ENCODE results near the gene RPL41.

RPL41 gene

DNA sequence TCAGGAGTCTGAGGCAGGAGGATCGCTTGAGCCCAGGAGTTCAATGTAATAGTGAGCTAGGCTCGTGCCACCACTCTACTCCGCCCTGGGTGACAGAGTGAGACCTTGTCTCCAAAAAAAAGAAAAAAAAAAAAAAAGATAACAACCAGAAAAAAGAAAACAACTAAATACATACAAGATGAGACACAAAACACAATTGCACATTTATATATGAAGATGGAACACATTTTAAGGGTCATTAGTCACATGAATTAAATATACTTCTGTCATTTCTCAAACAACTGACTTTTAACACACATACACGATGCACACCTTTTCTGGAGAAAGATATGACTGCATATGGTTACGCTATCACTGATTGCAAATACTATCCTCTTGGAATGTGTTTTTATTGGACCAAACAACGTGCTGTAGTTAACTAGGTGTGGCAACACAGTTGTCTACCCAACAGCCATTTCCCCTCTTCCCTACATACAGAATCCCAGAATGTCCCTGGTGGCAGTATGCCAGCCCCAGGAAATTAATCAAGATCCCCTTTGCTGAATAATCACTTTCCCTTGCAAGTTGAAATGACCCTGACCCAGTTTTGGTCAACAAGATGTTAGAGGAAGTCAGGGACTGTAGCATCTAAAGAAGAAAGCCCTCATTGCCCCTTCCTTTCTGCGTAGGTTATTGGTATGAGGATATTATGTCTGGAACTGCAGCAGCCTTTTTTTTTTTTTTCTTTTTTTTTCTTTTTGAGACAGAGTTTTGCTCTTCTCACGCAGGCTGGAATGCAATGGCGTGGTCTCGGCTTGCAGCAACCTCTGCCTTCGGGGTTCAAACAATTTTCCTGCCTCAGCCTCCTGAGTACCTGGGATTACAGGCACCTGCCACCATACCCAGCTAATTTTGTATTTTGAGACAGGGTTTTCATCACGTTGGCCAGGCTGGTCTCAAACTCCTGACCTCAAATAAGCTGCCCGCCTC is 30.3 kb downstream of the RPL41 start:
- TF ChIP-seq, protein P1, sequence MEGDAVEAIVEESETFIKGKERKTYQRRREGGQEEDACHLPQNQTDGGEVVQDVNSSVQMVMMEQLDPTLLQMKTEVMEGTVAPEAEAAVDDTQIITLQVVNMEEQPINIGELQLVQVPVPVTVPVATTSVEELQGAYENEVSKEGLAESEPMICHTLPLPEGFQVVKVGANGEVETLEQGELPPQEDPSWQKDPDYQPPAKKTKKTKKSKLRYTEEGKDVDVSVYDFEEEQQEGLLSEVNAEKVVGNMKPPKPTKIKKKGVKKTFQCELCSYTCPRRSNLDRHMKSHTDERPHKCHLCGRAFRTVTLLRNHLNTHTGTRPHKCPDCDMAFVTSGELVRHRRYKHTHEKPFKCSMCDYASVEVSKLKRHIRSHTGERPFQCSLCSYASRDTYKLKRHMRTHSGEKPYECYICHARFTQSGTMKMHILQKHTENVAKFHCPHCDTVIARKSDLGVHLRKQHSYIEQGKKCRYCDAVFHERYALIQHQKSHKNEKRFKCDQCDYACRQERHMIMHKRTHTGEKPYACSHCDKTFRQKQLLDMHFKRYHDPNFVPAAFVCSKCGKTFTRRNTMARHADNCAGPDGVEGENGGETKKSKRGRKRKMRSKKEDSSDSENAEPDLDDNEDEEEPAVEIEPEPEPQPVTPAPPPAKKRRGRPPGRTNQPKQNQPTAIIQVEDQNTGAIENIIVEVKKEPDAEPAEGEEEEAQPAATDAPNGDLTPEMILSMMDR (conservative IDR thresholded peaks at IDR 0.05; ENCODE audit: control insufficient read depth, insufficient read depth, low read depth, low read length), result no peak
- H3K4me3 ChIP-seq (ENCODE audit: control insufficient read depth, low read depth, low read length), result no peak overlapping the region
- peak; percentile 55 for DNase-seq (ENCODE audit: low read depth)

DNA sequence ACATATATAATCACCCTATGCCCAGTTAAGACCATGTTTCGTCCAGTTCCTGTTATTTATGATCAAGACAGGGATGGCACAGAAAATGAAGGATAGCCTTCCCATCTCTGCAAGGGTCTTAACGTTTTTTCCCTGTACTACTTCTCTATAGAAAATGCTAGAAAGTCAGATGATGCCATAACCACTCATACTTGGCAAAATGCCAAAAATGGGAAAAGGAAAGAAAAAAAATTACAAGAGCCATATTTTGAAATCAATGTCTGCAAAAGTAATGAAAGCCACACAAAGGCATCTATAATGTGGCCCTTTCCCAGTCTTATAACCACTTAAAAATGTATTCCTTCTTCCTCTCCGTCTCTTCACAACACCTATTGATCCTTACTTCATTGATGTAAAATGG is 34.1 kb downstream of the RPL41 start:
- no peak overlapping the region for H3K4me3 ChIP-seq (ENCODE audit: control insufficient read depth, low read depth, low read length)
- TF ChIP-seq, protein P1 (conservative IDR thresholded peaks at IDR 0.05; ENCODE audit: control insufficient read depth, insufficient read depth, low read depth, low read length), result no peak
- peak; percentile 61 for DNase-seq (ENCODE audit: low read depth)

DNA sequence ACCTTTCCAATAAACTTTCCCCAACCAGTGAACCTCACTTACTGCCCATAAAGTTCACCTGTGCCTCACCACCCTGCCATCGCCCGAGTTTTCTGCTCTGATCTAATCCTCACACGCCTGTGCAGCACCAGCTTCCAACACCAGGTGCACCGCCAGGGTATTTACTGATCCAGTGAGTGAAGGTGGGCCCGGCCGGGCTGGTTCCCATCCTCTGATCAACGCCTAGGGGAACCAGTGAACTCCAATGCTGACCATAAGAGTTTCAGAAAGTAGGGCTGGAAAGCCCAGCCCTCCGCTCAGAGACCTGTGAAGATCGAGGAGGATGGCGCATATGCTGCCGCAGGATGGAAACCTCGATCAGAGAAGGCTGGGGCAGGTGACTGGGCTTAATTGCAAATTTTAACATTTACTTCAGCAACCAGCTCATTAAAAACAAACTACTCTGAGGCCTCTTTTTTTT is 35.3 kb downstream of the RPL41 start:
- TF ChIP-seq, protein P1 (conservative IDR thresholded peaks at IDR 0.05; ENCODE audit: control insufficient read depth, insufficient read depth, low read depth, low read length), result peak; percentile 43
- H3K4me3 ChIP-seq (ENCODE audit: control insufficient read depth, low read depth, low read length), result peak overlapping the region; percentile 81
- peak; percentile 24 for DNase-seq (ENCODE audit: low read depth)

DNA sequence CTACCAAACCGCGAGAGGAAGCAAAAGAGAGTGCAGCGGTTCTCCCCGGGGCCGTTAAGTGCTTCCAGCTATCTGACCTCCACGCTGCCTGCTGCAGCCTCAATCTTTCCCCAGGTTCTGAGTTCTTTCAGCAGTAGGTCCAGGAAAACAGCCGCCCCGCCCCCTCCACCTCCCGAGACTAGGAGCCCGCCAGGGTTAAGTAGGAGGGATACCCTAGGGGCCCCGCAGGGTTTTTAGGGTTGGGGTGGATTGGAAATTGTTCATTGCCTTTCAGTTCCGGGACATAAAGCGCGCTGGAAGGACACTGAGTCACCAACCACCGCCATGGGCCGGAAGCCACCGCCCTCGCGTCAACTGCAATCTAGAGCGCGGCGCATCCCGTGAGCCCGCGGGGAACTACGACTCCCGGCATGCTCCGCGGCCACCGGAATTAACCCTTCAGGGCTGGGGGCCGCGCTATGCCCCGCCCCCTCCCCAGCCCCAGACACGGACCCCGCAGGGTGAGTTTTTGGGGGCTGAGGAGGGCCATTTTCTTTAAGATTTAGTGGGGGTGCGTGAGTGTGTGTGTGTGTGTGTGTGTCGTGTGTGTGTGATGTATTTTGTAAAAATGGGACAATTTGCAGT is 35.8 kb downstream of the RPL41 start, which contains the start of gene MYL6B:
TSS of gene MYL6B (plus strand) at position 456 of the 624 bp plus-strand sequence. CDS start 1,332 bp downstream, outside the sequence.
- H3K4me3 ChIP-seq (ENCODE audit: control insufficient read depth, low read depth, low read length), result peak within 1 kb of the TSS; percentile 81
- peak; percentile 90 for DNase-seq (ENCODE audit: low read depth)
- TF ChIP-seq, protein P1 (conservative IDR thresholded peaks at IDR 0.05; ENCODE audit: control insufficient read depth, insufficient read depth, low read depth, low read length), result no peak

DNA sequence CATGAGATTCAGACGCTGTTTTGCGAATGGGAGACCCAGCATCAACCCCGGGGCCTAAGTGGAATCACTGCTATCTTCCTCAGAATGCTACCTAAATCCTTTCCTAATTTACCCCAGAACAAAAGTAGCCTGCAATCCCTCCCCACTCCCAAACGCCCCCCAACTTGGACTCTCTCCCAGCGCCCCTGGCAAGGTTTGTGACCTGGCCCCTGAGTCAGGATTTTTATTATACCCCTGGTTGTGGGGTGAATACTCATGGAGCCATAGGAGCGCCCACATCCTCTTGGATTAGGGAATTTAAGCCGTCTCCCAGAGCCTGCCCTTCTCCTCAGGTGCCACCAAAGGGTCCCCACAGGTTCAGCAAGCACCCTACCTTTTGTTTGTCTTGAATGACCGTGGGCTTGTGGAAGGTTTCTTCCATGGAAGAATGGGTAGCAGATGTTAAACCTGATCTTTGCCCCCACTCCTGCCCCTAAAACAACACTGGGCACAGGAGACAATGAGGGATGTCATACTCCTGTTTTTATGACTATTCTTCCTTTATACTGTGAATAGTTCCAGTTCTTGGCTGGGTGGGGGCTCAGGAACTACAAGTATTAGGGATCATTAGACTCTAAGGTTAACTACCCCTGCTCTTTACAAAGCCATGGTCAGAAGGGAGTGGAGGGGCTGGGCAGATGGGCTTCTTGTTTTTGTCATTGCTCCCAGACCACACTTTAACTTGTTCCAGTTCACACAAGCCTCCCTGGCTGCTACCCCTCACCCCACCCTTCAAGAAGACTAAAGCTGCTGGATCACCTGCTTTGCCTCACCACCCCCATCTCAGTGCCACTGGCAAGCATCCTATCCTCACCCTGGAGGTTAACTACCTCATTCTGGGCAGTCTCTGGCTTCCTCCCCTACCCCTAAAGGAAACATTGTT is 36.6 kb downstream of the RPL41 start:
- peak overlapping the region; percentile 81 for H3K4me3 ChIP-seq (ENCODE audit: control insufficient read depth, low read depth, low read length)
- TF ChIP-seq, protein P1 (conservative IDR thresholded peaks at IDR 0.05; ENCODE audit: control insufficient read depth, insufficient read depth, low read depth, low read length), result no peak
- DNase-seq (ENCODE audit: low read depth), result no peak

DNA sequence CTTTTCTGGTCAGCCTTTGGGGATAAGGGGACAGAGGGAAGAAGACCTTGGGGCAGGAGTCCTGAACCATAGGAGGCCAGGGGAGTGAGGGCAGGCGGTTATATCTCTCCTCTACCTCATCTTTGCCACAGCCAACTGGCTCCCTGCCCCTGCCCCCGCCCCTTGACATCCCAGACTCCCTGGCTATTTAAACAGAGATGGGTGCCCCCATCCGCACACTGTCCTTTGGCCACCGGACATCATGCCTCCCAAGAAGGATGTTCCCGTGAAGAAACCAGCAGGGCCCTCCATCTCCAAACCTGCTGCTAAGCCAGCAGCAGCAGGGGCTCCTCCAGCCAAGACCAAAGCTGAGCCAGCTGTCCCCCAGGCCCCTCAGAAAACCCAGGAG is 37.2 kb downstream of the RPL41 start:
- H3K4me3 ChIP-seq (ENCODE audit: control insufficient read depth, low read depth, low read length), result no peak overlapping the region
- TF ChIP-seq, protein P1 (conservative IDR thresholded peaks at IDR 0.05; ENCODE audit: control insufficient read depth, insufficient read depth, low read depth, low read length), result no peak
- DNase-seq (ENCODE audit: low read depth), result no peak
